Gastroesophageal sphincter (tissue), 4 donors: ENCODE data around the gene PPP1R13B. TPM values are rescaled to one million over a fixed set of nuclear protein-coding genes. Genes with fewer than 3 reads are reported as not detected.

Experiments used
- ATAC-seq: fragments of 150-250 bp; one replicate; pipeline ENCODE4 v1.9.1; 2016; ENCODE audit warnings: mild to moderate bottlenecking, moderate library complexity
- H3K27ac ChIP-seq, 4 donors: fragments of 200-600 bp; sonication (generic) in 3 of 4; 1 replicate in 3 of 4; 2 replicates in 1 of 4; pipeline ENCODE4 v1.5.1; 2016 to 2019
- H3K27me3 ChIP-seq: fragments of 200-600 bp; sonication (generic); one replicate; pipeline ENCODE4 v1.5.1; 2019
- H3K36me3 ChIP-seq, 2 donors: fragments of 200-600 bp; sonication (generic); one replicate each; pipeline ENCODE4 v1.5.1; 2019; ENCODE audit warnings: control low read depth in 1 of 2
- H3K4me1 ChIP-seq, 3 donors: fragments of 200-600 bp; sonication (generic); 1 replicate in 2 of 3; 2 replicates in 1 of 3; pipeline ENCODE4 v1.5.1; 2016 to 2019; ENCODE audit warnings: control low read depth in 2 of 3
- H3K4me3 ChIP-seq, 2 donors: fragments of 200-600 bp; sonication (generic); one replicate each; pipeline ENCODE4 v1.5.1; 2019; ENCODE audit warnings: mild to moderate bottlenecking in 1 of 2, moderate library complexity in 1 of 2
- H3K9me3 ChIP-seq, 3 donors: fragments of 200-600 bp; sonication (generic); one replicate each; pipeline ENCODE4 v1.5.1; 2017 to 2019; ENCODE audit warnings: control low read depth in 2 of 3
- EP300 ChIP-seq: sonication (generic); formaldehyde crosslinking; IDR thresholded peaks from one replicate; pipeline ENCODE4 v1.6.1; 2017; ENCODE audit warnings: antibody characterized with exemption, mild to moderate bottlenecking
- POLR2A ChIP-seq, 2 donors: fragments of 450-650 bp; IDR thresholded peaks; one replicate each; pipeline ENCODE4 v1.6.1; 2017; ENCODE audit warnings: antibody characterized with exemption in 2 of 2, mild to moderate bottlenecking in 2 of 2, moderate library complexity in 1 of 2
- POLR2AphosphoS5 ChIP-seq: sonication (generic); formaldehyde crosslinking; IDR thresholded peaks from one replicate; pipeline ENCODE4 v1.6.1; 2017; ENCODE audit warnings: antibody characterized with exemption
- WGBS, 2 donors: methylation state at CpG; one replicate each; pipeline ENCODE4 v1.1.5; 2018; ENCODE audit warnings: low coverage in 1 of 2; 5-methylcytosine and 5-hydroxymethylcytosine counted together
- total RNA-seq, 4 donors: library from RNA; depleted of rRNA; stranded (reverse); fragments of >200 nt; gene quantifications; one replicate each; pipeline ENCODE4 v1.1.0, GENCODE V29; 2016
- TF ChIP-seq, protein P1 (sequence below), 4 experiments: fragments of 200-600 bp in 2 of 4; fragments of 450-650 bp in 2 of 4; sonication (generic) in 1 of 4; IDR thresholded peaks; one replicate each; pipeline ENCODE4 v1.5.1; 2017 to 2019; ENCODE audit warnings: antibody characterized with exemption in 4 of 4, mild to moderate bottlenecking in 2 of 4, moderate library complexity in 2 of 4

The PPP1R13B gene
- total RNA-seq, 4 donors from 2014 or later = 13.9 to 24.8 (median 17.5) TPM

DNA sequence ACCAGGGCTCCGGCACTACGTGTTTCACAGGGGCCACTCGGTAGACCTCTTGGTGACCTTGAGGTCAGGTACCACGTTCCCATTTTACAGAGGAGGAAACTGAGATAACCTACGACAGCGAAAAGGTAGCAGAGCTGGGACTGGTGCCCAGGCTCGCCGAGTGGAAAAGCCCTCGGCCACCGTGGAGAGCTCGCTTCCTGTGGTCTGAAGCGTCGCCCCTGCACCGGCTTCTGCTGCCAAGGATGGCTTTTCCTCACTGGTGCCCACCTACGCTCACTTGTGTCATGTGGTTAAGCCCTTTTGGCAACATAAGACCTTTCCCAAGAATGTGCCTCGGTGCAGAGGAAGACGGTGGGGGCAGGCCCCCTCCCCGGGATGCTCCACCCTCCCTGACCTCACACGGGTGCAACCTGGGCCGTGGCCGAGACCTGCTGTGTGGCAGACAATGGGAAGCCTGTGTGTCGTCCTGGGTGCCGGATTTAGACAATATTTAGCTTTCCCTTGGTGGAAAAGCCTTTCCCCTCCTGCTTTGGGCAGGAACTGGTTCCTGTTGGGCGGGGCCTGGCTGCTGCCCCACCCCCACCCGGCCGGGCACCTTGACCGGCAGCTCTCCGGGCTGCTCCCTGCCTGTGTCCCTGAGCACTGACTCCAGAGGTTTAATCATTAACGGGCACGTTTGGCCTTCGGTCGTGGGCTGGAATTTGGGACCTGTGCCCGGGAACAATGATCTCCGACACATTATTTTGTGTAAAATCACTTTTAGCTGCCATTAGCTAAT, 32.4 kb upstream of the PPP1R13B start:
- Histone ChIP-seq H3K27me3 (no peaks in the 10 kb centered on the region), H3K36me3 (no peaks in the 10 kb centered on the region), H3K27ac (peak overlapping the region; percentile 19 to 74 (median 59)), H3K4me3 (peak overlapping the region; percentile 5 to 37), H3K9me3 (no peaks in the 10 kb centered on the region), H3K4me1 (peaks cover 3 to 38% (median 32%) of the 10 kb centered on the region in 3 donors)
- peak; percentile 60 for ATAC-seq
- 65% methylated on average over 7 of the region's 34 CpGs; no CpG with 5 or more reads in 1 of the 2 donors for WGBS, 2 donors
- no peak for TF ChIP-seq POLR2A (IDR thresholded peaks at IDR 0.05)
- TF ChIP-seq, protein P1, sequence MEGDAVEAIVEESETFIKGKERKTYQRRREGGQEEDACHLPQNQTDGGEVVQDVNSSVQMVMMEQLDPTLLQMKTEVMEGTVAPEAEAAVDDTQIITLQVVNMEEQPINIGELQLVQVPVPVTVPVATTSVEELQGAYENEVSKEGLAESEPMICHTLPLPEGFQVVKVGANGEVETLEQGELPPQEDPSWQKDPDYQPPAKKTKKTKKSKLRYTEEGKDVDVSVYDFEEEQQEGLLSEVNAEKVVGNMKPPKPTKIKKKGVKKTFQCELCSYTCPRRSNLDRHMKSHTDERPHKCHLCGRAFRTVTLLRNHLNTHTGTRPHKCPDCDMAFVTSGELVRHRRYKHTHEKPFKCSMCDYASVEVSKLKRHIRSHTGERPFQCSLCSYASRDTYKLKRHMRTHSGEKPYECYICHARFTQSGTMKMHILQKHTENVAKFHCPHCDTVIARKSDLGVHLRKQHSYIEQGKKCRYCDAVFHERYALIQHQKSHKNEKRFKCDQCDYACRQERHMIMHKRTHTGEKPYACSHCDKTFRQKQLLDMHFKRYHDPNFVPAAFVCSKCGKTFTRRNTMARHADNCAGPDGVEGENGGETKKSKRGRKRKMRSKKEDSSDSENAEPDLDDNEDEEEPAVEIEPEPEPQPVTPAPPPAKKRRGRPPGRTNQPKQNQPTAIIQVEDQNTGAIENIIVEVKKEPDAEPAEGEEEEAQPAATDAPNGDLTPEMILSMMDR (IDR thresholded peaks at IDR 0.05) = no peak
- no peak for TF ChIP-seq POLR2AphosphoS5
- no peak for TF ChIP-seq EP300

DNA sequence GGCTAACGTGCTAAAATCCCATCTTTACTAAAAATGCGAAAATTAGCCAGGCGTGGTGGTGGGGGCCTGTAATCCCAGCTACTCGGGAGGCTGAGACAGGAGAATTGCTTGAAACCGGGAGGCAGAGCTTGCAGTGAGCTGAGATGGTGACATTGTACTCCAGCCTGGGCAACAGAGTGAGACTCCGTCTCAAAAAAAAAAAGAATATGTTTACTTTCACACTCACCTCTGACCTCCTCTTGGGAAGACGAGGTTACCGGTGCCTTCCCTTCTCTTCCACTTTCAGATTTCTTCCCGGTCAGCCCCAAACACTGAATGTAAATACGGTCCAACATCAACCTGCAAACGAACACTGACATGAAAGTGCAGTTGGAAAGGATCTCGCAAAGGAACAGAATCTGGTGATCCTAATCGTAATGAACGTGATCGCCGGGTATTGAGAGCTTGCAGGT, 31.8 kb upstream of the PPP1R13B start:
- peak overlapping the region in 1 of 2 donors; percentile 37 for H3K4me3 ChIP-seq
- H3K9me3 ChIP-seq = no peaks in the 10 kb centered on the region
- peaks cover 3 to 38% (median 32%) of the 10 kb centered on the region in 3 donors for H3K4me1 ChIP-seq
- no peak for ATAC-seq
- peak overlapping the region in 3 of 4 donors; percentile 50 to 74 (median 68) for H3K27ac ChIP-seq
- 55 to 75% methylated on average over 5 to 13 of the region's 16 CpGs for WGBS, 2 donors
- H3K36me3 ChIP-seq = no peaks in the 10 kb centered on the region
- no peak for TF ChIP-seq POLR2A (IDR thresholded peaks at IDR 0.05)
- TF ChIP-seq POLR2AphosphoS5 = no peak
- TF ChIP-seq, protein P1 (IDR thresholded peaks at IDR 0.05) = no peak
- TF ChIP-seq EP300 = no peak
- no peaks in the 10 kb centered on the region for H3K27me3 ChIP-seq

DNA sequence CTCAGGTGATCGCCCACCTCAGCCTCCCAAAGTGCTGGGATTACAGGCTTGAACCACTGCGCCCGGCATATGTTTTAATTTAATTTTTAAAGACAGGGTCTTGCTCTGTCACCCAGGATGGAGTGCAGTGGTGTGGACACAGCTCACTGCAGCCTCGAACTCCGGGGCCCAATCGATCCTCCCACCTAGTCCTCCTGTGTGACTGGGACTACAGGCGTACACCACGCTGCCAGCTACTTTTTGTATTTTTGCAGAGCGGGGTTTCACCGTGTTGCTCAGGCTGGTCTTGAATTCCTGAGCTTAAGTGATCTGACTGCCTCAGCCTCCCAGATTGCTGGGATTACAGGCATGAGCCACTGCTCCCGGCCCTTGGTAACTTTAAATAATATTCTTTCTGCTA, 30.8 kb upstream of the PPP1R13B start:
- ATAC-seq = no peak

DNA sequence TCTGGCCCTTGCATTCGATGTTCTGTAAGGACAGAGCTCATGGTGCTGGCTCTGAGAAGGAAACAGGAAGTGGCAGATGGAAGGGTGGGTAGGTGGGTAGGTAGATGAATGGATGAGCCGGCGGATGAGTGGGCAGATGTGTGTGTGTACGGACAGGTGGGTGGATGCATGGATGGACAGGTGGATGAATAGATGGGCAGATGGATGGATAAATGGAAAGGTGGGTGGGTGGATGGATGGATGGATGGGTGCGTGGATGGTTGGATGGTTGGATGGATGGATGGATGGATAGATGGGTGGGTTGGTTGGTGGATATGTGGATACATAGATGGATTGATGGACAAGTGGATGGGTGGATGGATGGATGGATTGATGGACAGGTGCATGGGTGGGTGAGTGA, 27.6 kb upstream of the PPP1R13B start:
- 100% methylated on average over 2 of the region's 5 CpGs for WGBS, 2 donors
- H3K4me1 ChIP-seq = peaks cover 3 to 23% (median 6%) of the 10 kb centered on the region in 3 donors
- no peaks in the 10 kb centered on the region for H3K36me3 ChIP-seq
- TF ChIP-seq POLR2A (IDR thresholded peaks at IDR 0.05) (no peak), EP300 (no peak), POLR2AphosphoS5 (no peak)
- TF ChIP-seq, protein P1 (IDR thresholded peaks at IDR 0.05) = no peak
- H3K27me3 ChIP-seq = no peaks in the 10 kb centered on the region
- H3K9me3 ChIP-seq = no peaks in the 10 kb centered on the region
- no peak overlapping the region for H3K27ac ChIP-seq
- no peak overlapping the region for H3K4me3 ChIP-seq
- no peak for ATAC-seq

More for the DNA sequence above, 30.8 kb upstream of the PPP1R13B start:
- H3K4me1 ChIP-seq = peaks cover 3 to 38% (median 32%) of the 10 kb centered on the region in 3 donors
- H3K36me3 ChIP-seq = no peaks in the 10 kb centered on the region
- H3K27ac ChIP-seq = no peak overlapping the region
- TF ChIP-seq, protein P1 (IDR thresholded peaks at IDR 0.05) = no peak
- H3K9me3 ChIP-seq = no peaks in the 10 kb centered on the region
- WGBS, 2 donors = 86 to 100% methylated on average over 1 to 5 of the region's 11 CpGs
- no peaks in the 10 kb centered on the region for H3K27me3 ChIP-seq
- H3K4me3 ChIP-seq = no peak overlapping the region
